ENCODE measurements around the gene GPATCH1. TPM values are rescaled to one million over a fixed set of nuclear protein-coding genes. Genes with fewer than 3 reads are reported as not detected.
"Not testable (repeated sequence)": the region's sequence is repeated elsewhere in the genome, so short reads cannot be mapped to it uniquely, and the experiment has no call there.

The GPATCH1 gene
- total RNA-seq, 4 donors from 2014 or later = 5.4 to 8.9 (median 7.3) TPM

DNA sequence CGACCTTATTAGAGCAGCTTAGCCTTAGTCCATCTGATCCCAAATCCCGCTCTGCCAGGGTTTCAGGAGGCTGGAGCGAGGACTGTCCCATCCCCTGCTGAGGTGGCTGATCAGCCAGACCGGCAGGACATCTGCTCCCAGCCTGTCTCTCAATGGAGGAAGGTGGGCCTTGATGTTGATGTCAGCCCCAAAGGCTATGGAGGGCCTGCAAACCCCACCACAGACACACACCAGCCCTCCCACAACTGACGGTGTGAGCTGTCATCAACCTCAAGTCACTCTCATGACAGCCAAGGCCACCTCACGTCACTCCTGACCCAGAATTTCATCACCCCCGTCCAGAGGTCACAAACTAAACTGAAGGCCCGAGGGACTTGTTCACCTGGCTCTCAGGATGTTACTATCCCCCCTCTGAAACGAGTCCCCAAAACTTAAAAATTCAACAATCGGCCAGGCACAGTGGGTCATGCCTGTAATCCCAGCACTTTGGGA is 41.8 kb upstream of the GPATCH1 start:
- intact Hi-C loops (cut with DNase I) = no loop called here
- no peaks in the 10 kb centered on the region for H3K36me3 ChIP-seq

DNA sequence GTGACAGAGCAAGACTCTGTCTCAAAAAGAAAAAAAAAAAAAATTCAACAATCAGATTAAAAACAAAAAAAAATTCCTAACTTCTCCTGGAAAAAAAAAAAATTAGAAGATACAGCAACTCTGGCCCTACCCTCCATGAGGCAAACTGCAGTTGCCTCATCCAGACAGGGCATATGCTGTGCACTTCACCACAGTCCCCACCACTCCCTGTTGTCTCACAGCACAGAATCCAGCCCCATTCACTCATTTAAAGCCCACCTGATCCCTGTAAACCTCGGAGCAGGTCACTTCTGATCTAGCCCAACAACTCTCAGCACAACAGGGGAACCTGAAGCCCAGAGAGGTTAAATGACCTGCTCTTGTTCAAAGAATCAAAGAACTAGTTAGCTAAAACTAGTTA is 41.2 kb upstream of the GPATCH1 start:
- WGBS = 81% methylated on average over 1 of the region's 1 CpG
- DNase-seq (ENCODE audit: extremely low spot score) = no peak
- H3K27ac ChIP-seq (replicated peaks in 1 of 4) = no peak overlapping the region

More for the DNA sequence above, 41.8 kb upstream of the GPATCH1 start:
- Histone ChIP-seq H3K27ac (replicated peaks in 1 of 4) (no peak overlapping the region), H3K9me3 (no peaks in the 10 kb centered on the region), H3K27me3 (no peaks in the 10 kb centered on the region), H3K4me3 (no peak overlapping the region), H3K4me1 (no peaks in the 10 kb centered on the region)
- no peak for DNase-seq (ENCODE audit: extremely low spot score)
- 82% methylated on average over 10 of the region's 10 CpGs for WGBS
- TF ChIP-seq POLR2A (IDR thresholded peaks at IDR 0.05; ENCODE audit: low read depth) (no peak), POLR2AphosphoS5 (IDR thresholded peaks at IDR 0.05) (no peak), EP300 (IDR thresholded peaks at IDR 0.05) (no peak)
- TF ChIP-seq, protein P1, sequence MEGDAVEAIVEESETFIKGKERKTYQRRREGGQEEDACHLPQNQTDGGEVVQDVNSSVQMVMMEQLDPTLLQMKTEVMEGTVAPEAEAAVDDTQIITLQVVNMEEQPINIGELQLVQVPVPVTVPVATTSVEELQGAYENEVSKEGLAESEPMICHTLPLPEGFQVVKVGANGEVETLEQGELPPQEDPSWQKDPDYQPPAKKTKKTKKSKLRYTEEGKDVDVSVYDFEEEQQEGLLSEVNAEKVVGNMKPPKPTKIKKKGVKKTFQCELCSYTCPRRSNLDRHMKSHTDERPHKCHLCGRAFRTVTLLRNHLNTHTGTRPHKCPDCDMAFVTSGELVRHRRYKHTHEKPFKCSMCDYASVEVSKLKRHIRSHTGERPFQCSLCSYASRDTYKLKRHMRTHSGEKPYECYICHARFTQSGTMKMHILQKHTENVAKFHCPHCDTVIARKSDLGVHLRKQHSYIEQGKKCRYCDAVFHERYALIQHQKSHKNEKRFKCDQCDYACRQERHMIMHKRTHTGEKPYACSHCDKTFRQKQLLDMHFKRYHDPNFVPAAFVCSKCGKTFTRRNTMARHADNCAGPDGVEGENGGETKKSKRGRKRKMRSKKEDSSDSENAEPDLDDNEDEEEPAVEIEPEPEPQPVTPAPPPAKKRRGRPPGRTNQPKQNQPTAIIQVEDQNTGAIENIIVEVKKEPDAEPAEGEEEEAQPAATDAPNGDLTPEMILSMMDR (IDR thresholded peaks at IDR 0.05) = no peak

DNA sequence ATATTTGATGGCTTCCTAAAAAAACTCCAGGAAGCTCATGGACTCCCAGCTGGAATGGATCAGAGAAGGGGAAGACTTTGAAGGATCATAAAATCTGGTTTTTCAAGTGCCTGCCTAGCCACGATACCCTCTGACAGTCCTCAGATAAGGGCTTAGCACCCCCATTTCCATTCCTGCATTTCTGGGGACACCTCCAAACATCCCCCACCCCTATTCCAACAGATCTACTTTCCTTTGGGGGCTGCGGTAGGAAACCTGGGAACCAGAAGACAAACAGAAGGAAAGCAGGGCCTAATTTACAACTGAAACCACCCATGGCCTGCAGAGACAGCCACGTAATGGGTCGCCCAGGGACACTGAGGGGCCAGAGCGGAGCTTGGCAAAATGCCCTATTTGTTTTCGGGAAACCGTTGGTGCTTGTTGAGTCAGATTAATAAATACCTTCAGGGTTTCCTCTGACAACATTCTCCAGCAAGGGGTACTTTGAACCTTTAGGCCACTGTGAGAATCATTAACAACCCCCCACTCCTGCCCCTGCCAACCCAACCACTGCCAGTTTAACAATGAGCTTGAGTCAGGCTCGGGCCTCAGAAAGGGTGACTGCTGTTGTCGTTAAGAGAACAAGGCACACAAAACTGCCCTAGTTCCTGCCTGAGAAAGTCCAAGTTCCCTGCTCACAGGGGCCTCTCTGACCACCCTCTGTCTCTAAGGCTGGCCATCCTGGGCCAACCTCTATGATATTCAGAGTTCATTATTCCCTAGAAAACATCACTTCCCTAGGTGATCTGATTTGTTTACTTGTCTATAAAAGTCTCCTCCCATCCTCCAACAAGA is 39.8 kb upstream of the GPATCH1 start:
- no peak overlapping the region for H3K4me3 ChIP-seq
- H3K27me3 ChIP-seq = no peaks in the 10 kb centered on the region
- H3K4me1 ChIP-seq = no peaks in the 10 kb centered on the region
- TF ChIP-seq, protein P1 (IDR thresholded peaks at IDR 0.05) = no peak
- no peak for TF ChIP-seq EP300 (IDR thresholded peaks at IDR 0.05)
- no peak for TF ChIP-seq POLR2AphosphoS5 (IDR thresholded peaks at IDR 0.05)
- no peak for TF ChIP-seq POLR2A (IDR thresholded peaks at IDR 0.05; ENCODE audit: low read depth)
- H3K9me3 ChIP-seq = no peaks in the 10 kb centered on the region
- no peaks in the 10 kb centered on the region for H3K36me3 ChIP-seq
- no peak overlapping the region for H3K27ac ChIP-seq (replicated peaks in 1 of 4)
- WGBS = 74% methylated on average over 8 of the region's 9 CpGs
- no peak for DNase-seq (ENCODE audit: extremely low spot score)
- intact Hi-C loops (cut with DNase I) = no loop called here

More for the DNA sequence above, 41.2 kb upstream of the GPATCH1 start:
- Histone ChIP-seq H3K4me3 (no peak overlapping the region), H3K27me3 (no peaks in the 10 kb centered on the region), H3K36me3 (no peaks in the 10 kb centered on the region), H3K4me1 (no peaks in the 10 kb centered on the region), H3K9me3 (no peaks in the 10 kb centered on the region)
- intact Hi-C loops (cut with DNase I) = no loop called here
- TF ChIP-seq POLR2A (IDR thresholded peaks at IDR 0.05; ENCODE audit: low read depth) = no peak
- TF ChIP-seq, protein P1 (IDR thresholded peaks at IDR 0.05) = no peak
- TF ChIP-seq POLR2AphosphoS5 (IDR thresholded peaks at IDR 0.05) = no peak

DNA sequence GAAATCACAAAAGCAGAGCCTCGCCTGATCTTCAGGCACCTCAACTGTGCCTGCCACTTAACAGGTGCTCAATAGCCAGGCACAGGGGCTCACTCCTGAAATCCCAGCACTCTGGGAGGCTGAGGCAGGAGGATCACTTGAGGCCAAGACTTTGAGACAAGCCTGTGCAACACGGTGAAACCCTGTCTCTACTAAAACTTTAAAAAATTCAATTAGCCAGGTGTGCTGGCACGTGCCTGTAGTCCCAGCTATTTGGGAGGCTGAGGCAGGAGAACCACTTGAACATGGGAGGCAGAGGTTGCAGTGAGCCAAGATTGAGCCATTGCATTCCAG is 39.2 kb upstream of the GPATCH1 start:
- DNase-seq (ENCODE audit: extremely low spot score); H3K4me1 ChIP-seq; intact Hi-C loops (cut with DNase I); H3K4me3 ChIP-seq; H3K9me3 ChIP-seq; H3K27me3 ChIP-seq; H3K27ac ChIP-seq (replicated peaks in 1 of 4); H3K36me3 ChIP-seq: not testable (repeated sequence)
- 100% methylated on average over 3 of the region's 3 CpGs for WGBS

DNA sequence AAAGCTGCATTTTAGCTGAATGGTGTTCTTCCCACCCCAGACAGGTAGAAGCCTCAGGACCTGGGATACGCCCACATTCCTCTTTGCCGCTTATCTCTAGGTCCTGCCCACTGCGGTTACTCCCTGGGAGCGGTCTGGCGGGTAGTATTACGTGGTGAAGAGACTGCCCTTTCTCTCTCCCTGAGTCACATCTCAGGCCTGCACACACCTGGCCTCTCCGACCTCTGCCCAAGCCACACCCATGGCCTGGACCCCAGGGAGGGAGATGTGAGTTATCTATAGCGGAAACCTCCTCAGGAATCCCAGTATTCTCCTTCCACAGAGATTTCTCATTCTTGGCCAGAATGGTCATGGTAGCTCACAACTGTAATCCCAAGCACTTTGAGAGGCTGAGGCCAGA is 33.6 kb upstream of the GPATCH1 start:
- H3K4me3 ChIP-seq = no peak overlapping the region
- H3K9me3 ChIP-seq = no peaks in the 10 kb centered on the region
- peaks cover 0 to 5% (median 0%) of the 10 kb centered on the region in 4 donors for H3K27me3 ChIP-seq
- WGBS = 80% methylated on average over 7 of the region's 8 CpGs
- DNase-seq (ENCODE audit: extremely low spot score) = no peak
- intact Hi-C loops (cut with DNase I) = no loop called here
- H3K36me3 ChIP-seq = no peaks in the 10 kb centered on the region
- no peaks in the 10 kb centered on the region for H3K4me1 ChIP-seq
- TF ChIP-seq POLR2AphosphoS5 (IDR thresholded peaks at IDR 0.05) (no peak), POLR2A (IDR thresholded peaks at IDR 0.05; ENCODE audit: low read depth) (no peak), EP300 (IDR thresholded peaks at IDR 0.05) (no peak)
- TF ChIP-seq, protein P1 (IDR thresholded peaks at IDR 0.05) = no peak
- no peak overlapping the region for H3K27ac ChIP-seq (replicated peaks in 1 of 4)
